Caco-2 (cell line): Measurements from ENCODE around the gene TMEM47. TPM values are rescaled to one million over a fixed set of nuclear protein-coding genes. Genes with fewer than 3 reads are reported as not detected.

Experiments used
- BruUV-seq: library from RNA; stranded (reverse); fragments of 400-500 nt; replicated peaks from 2 replicates; lab custom pipeline; 2021; lab: Mats Ljungman, UMichigan
- CTCF ChIA-PET: fragments of 300-600 bp; sonication (Branson Sonifier 250); formaldehyde crosslinking; loops from one replicate; lab custom pipeline; 2022; ENCODE audit warnings: antibody characterized with exemption; lab: Charles Lee
- POLR2A ChIA-PET: fragments of 300-600 bp; sonication (Branson Sonifier 250); formaldehyde crosslinking; loops from one replicate; lab custom pipeline; 2022; ENCODE audit warnings: antibody characterized with exemption; lab: Charles Lee
- DNase-seq, 2 experiments: peaks; one replicate each; pipeline versions ENCODE4 v3.0.0 to v3.0.0-alpha.2; 2020 to 2022
- H3K27me3 ChIP-seq: replicated peaks from 2 replicates; pipeline ENCODE4 v1.6.0; 2011; ENCODE audit warnings: low read length; ENCODE audit not compliant: control insufficient read depth, insufficient read depth
- H3K36me3 ChIP-seq: 2 replicates; pipeline ENCODE4 v1.5.1; 2011; ENCODE audit warnings: low read length; ENCODE audit not compliant: control insufficient read depth, insufficient read depth
- H3K4me1 ChIP-seq: fragments of 250-450 bp; sonication (Bioruptor Pico); 2 replicates; pipeline ENCODE4 v1.5.1; 2020; ENCODE audit warnings: mild to moderate bottlenecking
- H3K4me3 ChIP-seq: 2 replicates; pipeline ENCODE4 v1.5.1; 2011; ENCODE audit warnings: low read depth, mild to moderate bottlenecking, control low read depth, low read length
- H3K9me3 ChIP-seq: fragments of 250-450 bp; sonication (Bioruptor Pico); 2 replicates; pipeline ENCODE4 v1.5.1; 2020; ENCODE audit warnings: mild to moderate bottlenecking, moderate library complexity
- H3K27ac Mint-ChIP-seq: one replicate; pipeline ENCODE4 v1.8.0; 2022; ENCODE audit warnings: mixed read lengths; ENCODE audit not compliant: unreplicated experiment
- H3K27me3 Mint-ChIP-seq: one replicate; pipeline ENCODE4 v1.8.0; 2022; ENCODE audit warnings: mixed read lengths; ENCODE audit not compliant: insufficient read depth, unreplicated experiment
- H3K36me3 Mint-ChIP-seq: one replicate; pipeline ENCODE4 v1.8.0; 2022; ENCODE audit warnings: mild to moderate bottlenecking, mixed read lengths; ENCODE audit not compliant: insufficient read depth, unreplicated experiment
- H3K4me1 Mint-ChIP-seq: one replicate; pipeline ENCODE4 v1.8.0; 2022; ENCODE audit warnings: low read depth, mixed read lengths; ENCODE audit not compliant: unreplicated experiment
- H3K4me3 Mint-ChIP-seq: one replicate; pipeline ENCODE4 v1.8.0; 2022; ENCODE audit warnings: mild to moderate bottlenecking, moderate library complexity, mixed read lengths; ENCODE audit not compliant: unreplicated experiment
- H3K9me3 Mint-ChIP-seq: one replicate; pipeline ENCODE4 v1.8.0; 2022; ENCODE audit warnings: mixed read lengths; ENCODE audit not compliant: unreplicated experiment
- intact Hi-C: fragments of 100-400 bp; cut with micrococcal nuclease; formaldehyde crosslinking; loops from one replicate; pipeline ENCODE4 v1.10.0; 2022; ENCODE audit not compliant: unreplicated experiment
- total RNA-seq: library from RNA; stranded (reverse); gene quantifications from 2 replicates; pipeline ENCODE4 v1.2.3, GENCODE V29; 2022
- TF ChIP-seq, protein P1 (sequence below), 2 experiments: fragments of 200-600 bp in 1 of 2; IDR thresholded peaks; 1 replicate in 1 of 2; 2 replicates in 1 of 2; pipeline versions ENCODE4 v1.5.1 to v1.8.0; 2011 to 2022; ENCODE audit warnings: antibody characterized with exemption in 1 of 2, control low read depth in 1 of 2, inconsistent platforms in 1 of 2, low read depth in 1 of 2, low read length in 1 of 2, mild to moderate bottlenecking in 1 of 2, moderate library complexity in 1 of 2; ENCODE audit not compliant: insufficient read depth in 1 of 2, severe bottlenecking in 1 of 2, unreplicated experiment in 1 of 2

The TMEM47 gene
- total RNA-seq, 1 experiment from 2014 or later: 2.2 TPM

DNA sequence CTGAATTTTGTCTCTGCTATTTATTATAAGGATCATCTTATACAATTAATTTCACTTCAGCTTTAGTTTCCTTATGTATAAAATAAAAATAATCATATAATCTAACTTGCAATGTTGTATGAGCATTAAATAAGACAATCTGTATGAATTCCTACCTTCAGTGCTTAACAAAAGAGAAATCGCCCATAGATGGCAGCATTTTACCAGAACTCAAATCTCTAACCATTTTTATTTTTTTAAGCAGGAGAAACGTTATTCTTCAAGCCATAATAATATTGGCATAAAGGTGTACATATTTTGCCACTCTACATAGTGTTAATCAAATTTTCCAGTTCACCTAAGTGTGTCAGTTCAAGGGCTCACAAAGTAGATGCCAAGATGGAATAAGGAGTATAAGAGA lies 78.8 kb downstream of the TMEM47 start:
- no peaks in the 10 kb centered on the region for H3K36me3 ChIP-seq
- no peaks in the 10 kb centered on the region for H3K9me3 ChIP-seq
- Mint-ChIP-seq H3K27ac (no peak overlapping the region), H3K4me3 (no peak overlapping the region), H3K9me3 (no peaks in the 10 kb centered on the region), H3K4me1 (no peaks in the 10 kb centered on the region), H3K27me3 (no peaks in the 10 kb centered on the region), H3K36me3 (no peaks in the 10 kb centered on the region)
- intact Hi-C loops: no loop called here
- H3K4me3 ChIP-seq: no peak overlapping the region
- TF ChIP-seq, protein P1, sequence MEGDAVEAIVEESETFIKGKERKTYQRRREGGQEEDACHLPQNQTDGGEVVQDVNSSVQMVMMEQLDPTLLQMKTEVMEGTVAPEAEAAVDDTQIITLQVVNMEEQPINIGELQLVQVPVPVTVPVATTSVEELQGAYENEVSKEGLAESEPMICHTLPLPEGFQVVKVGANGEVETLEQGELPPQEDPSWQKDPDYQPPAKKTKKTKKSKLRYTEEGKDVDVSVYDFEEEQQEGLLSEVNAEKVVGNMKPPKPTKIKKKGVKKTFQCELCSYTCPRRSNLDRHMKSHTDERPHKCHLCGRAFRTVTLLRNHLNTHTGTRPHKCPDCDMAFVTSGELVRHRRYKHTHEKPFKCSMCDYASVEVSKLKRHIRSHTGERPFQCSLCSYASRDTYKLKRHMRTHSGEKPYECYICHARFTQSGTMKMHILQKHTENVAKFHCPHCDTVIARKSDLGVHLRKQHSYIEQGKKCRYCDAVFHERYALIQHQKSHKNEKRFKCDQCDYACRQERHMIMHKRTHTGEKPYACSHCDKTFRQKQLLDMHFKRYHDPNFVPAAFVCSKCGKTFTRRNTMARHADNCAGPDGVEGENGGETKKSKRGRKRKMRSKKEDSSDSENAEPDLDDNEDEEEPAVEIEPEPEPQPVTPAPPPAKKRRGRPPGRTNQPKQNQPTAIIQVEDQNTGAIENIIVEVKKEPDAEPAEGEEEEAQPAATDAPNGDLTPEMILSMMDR (IDR thresholded peaks at IDR 0.05; ENCODE audit: insufficient read depth in 1 of 2, low read depth in 1 of 2, low read length in 1 of 2, severe bottlenecking in 1 of 2, unreplicated experiment in 1 of 2): peak in 1 of 2 experiments; percentile 30
- ChIA-PET CTCF (no interaction called here), POLR2A (no interaction called here)
- no TSS peak for BruUV-seq
- no peaks in the 10 kb centered on the region for H3K4me1 ChIP-seq
- no peak for DNase-seq
- no peaks in the 10 kb centered on the region for H3K27me3 ChIP-seq
